Aorta (tissue), 5 donors: Measurements from ENCODE around the gene ANKS1B. TPM values are rescaled to one million over a fixed set of nuclear protein-coding genes. Genes with fewer than 3 reads are reported as not detected.
A peak's percentile ranks its signal among the peaks of the same experiment; 100 is the strongest.
"Not testable (repeated sequence)": the region's sequence is repeated elsewhere in the genome, so short reads cannot be mapped to it uniquely, and the experiment has no call there.

Experiments used
- ATAC-seq: fragments of 200-7000 bp; cut with Tn5 transposase; one replicate; pipeline ENCODE4 v1.9.1; 2022; ENCODE audit warnings: moderate library complexity; ENCODE audit not compliant: low FRiP score
- DNase-seq, 2 donors: peaks; one replicate each; pipeline ENCODE4 v3.0.0-alpha.2; 2020
- H3K27ac ChIP-seq, 2 donors: one replicate each; pipeline ENCODE4 v1.5.1; 2013; ENCODE audit warnings: low read length in 2 of 2, mild to moderate bottlenecking in 2 of 2, moderate library complexity in 2 of 2, control low read depth in 1 of 2, inconsistent platforms in 1 of 2, low read depth in 1 of 2
- H3K27me3 ChIP-seq, 2 donors: one replicate each; pipeline ENCODE4 v1.6.1; 2013; ENCODE audit warnings: control low read depth in 1 of 2, low read length in 1 of 2, mild to moderate bottlenecking in 1 of 2, moderate library complexity in 1 of 2; ENCODE audit not compliant: insufficient read depth in 2 of 2, control insufficient read depth in 1 of 2
- H3K36me3 ChIP-seq, 2 donors: one replicate each; pipeline ENCODE4 v1.6.1; 2013; ENCODE audit warnings: control low read depth in 1 of 2, low read length in 1 of 2, mild to moderate bottlenecking in 1 of 2; ENCODE audit not compliant: insufficient read depth in 2 of 2, control insufficient read depth in 1 of 2
- H3K4me1 ChIP-seq, 2 donors: one replicate each; pipeline ENCODE4 v1.6.1; 2013; ENCODE audit warnings: low read length in 2 of 2, control low read depth in 1 of 2, mild to moderate bottlenecking in 1 of 2, moderate library complexity in 1 of 2; ENCODE audit not compliant: insufficient read depth in 2 of 2, control insufficient read depth in 1 of 2
- H3K4me3 ChIP-seq, 2 donors: one replicate each; pipeline ENCODE4 v1.5.1; 2013; ENCODE audit warnings: low read length in 2 of 2, control low read depth in 1 of 2, mild to moderate bottlenecking in 1 of 2
- H3K9me3 ChIP-seq: one replicate; pipeline ENCODE4 v1.6.1; 2013; ENCODE audit warnings: mild to moderate bottlenecking, low read length; ENCODE audit not compliant: control insufficient read depth
- WGBS, 2 donors: extraction: QIAGEN DNeasy Blood & Tissue Kit; methylation state at CpG; one replicate each; pipeline ENCODE4 v1.1.7; 2013; 5-methylcytosine and 5-hydroxymethylcytosine counted together
- intact Hi-C, 2 donors: fragments of 100-400 bp; cut with DNase I; formaldehyde crosslinking; loops; one replicate each; pipeline versions ENCODE4 v1.14.2 to v1.15.0; 2022
- long read RNA-seq, 2 donors: library from polyadenylated mRNA; unstranded; transcript quantifications; one replicate each; pipeline ENCODE4 v2.0.0, GENCODE V29; 2020 to 2021
- polyA plus RNA-seq, 2 donors: library from polyadenylated mRNA; stranded (reverse); fragments of 200-250 nt; gene quantifications; one replicate each; pipeline ENCODE4 v1.2.3, GENCODE V29; 2013
- total RNA-seq, 2 donors: library from RNA; stranded (reverse); fragmentation: NEBNext Ultra II Directional; extraction: Animal tissue kit (Norgen Biotek cat#: 25700); gene quantifications; one replicate each; pipeline ENCODE4 v1.2.1, GENCODE V29; 2021
- donor health status: healthy with polysubstance abuse.
- donor health status: Bipolar disorder and iron deficiency.
- donor health status: DM: no; HTN: no; CAD: no.
- donor health status: DM: no; HTN: no; CAD: no.
- donor health status: DM: yes; HTN: yes; CAD: no.

ANKS1B gene
- total RNA-seq (10 to 100 TPM; 30.0 to 37.0 TPM), polyA plus RNA-seq (1 to 10 TPM; 3.0 to 5.7 TPM)
- long read RNA-seq, donor 1, partial matches to known transcripts = 0 of 18 reads
- long read RNA-seq, donor 1, other reads (novel, unspliced or antisense) = 18 of 18 reads
- long read RNA-seq, donor 2, partial matches to known transcripts = 0 of 13 reads
- long read RNA-seq, donor 2, other reads (novel, unspliced or antisense) = 13 of 13 reads

DNA sequence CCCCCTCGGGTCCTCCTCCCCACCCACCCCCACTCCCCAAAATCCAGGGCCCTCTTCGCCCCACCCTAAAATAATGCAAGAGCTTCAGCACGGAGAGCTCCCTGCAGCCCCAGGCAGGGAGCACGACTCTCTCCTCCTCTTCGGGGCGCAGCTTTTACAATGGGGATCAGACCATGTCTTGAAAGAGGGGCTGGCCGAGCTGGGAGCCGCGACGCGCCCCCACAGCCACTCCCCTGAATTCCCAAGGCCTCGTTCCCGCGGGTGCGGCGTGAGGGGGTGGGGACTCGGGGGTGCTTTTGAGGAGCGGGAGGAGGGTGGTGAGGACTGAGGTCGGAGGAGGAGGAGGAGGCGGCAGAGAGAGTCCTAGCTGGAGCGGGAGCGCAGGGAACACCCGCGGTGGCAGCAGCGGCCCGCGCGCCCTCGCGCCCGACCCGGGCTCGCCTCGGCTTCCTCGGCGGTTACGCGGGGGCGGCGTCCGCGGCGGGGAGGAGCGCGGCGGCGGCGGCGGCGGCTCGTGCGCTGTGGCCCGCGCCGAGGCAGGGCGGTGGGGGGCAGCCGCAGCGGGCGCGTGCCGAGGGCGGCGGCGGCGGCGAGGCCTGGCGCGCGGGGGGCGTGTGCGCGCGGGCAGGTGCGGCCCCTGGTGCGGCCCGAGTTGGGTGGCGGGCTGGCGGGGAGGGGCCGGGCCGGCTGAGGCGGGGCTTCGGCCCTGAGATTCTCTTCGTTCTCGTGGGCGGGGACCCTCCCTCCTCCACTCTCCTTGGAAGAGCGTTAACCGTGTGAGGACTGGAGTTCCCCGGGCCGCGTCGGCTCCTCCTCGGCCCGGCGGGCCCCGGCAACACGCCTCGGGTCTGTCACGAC lies at the start of gene ANKS1B:
Gene ANKS1B (minus strand): TSS at position 666 of the 858 bp plus-strand sequence. CDS start 699 bp downstream, outside the sequence.
- Histone ChIP-seq H3K27me3 (no peaks in the 10 kb centered on the region), H3K4me3 (peak within 1 kb of the TSS; percentile 53 to 92), H3K9me3 (no peaks in the 10 kb centered on the region), H3K4me1 (peaks cover 0 to 5% of the 10 kb centered on the region in 2 donors), H3K27ac (peak within 1 kb of the TSS in 1 of 2 donors; percentile 34), H3K36me3 (no peaks in the 10 kb centered on the region)
- WGBS, 2 donors = 1% methylated on average over 32 to 98 of the region's 98 CpGs
- ATAC-seq (peak; percentile 83), DNase-seq (peak; percentile 75 to 87)
- intact Hi-C loops = loop anchor here (5.0 to 10.0 kb wide), 3 partner anchors 72 to 172 kb away; no protein-coding TSS in a partner anchor

- no peaks in the 10 kb centered on the region for H3K4me1 ChIP-seq
- H3K27ac ChIP-seq = no peak overlapping the region
- no peaks in the 10 kb centered on the region for H3K27me3 ChIP-seq
- no peaks in the 10 kb centered on the region for H3K36me3 ChIP-seq
- no peak overlapping the region for H3K4me3 ChIP-seq
- ATAC-seq (no peak), DNase-seq (no peak)
- WGBS, 2 donors = 96 to 97% methylated on average over 2 of the region's 2 CpGs
- no peaks in the 10 kb centered on the region for H3K9me3 ChIP-seq
- intact Hi-C loops = no loop called here
Measured at GRCh38 chr12:100031836-100032235, 47.1 kb upstream of the ANKS1B start.

DNA sequence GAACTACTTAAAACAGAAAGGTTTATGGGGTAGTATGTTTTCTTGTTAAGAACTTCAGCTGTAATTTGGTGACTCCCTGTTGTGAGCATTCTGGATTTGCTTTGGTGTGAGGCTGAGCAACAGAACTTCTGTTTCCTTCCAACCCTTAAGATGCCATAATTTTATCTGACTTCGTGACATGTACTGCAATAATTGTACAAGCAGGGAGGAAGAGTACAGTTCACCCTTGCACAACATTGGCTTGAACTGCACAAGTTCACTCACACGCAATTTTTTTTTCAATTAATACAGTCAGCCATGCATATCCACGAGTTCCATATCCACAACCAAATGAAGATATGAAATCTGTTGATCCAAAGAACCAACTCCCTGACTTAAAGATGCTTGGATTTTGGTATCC lies 42.9 kb upstream of the ANKS1B start:
- Histone ChIP-seq H3K4me1 (no peaks in the 10 kb centered on the region), H3K4me3 (no peak overlapping the region), H3K27ac (no peak overlapping the region), H3K27me3 (no peaks in the 10 kb centered on the region), H3K9me3 (no peaks in the 10 kb centered on the region), H3K36me3 (no peaks in the 10 kb centered on the region)
- intact Hi-C loops = no loop called here
- 88 to 89% methylated on average over 3 of the region's 3 CpGs for WGBS, 2 donors
- ATAC-seq = no peak
- DNase-seq = no peak

DNA sequence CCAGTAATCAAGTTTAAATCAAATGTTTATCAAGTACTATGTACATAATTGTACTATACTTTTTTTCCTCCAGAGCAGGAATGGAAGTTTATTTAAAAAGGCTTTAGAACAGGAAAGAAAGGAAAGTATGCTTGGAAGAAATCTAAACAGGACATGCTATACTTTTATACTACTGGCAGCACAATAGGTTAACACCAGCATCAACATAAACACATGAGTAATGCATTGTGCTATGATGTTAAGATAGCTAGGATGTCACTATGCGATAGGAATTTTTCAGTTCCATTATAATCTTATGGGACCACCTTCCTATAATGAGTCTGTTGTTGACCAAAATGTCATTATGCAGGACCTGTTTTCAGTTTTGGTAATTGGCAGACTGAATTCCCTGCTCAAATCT lies 41.5 kb upstream of the ANKS1B start:
- 91 to 94% methylated on average over 1 of the region's 1 CpG for WGBS, 2 donors
- no peak for DNase-seq
- no peaks in the 10 kb centered on the region for H3K27me3 ChIP-seq
- no peak overlapping the region for H3K4me3 ChIP-seq
- no peaks in the 10 kb centered on the region for H3K36me3 ChIP-seq
- intact Hi-C loops = no loop called here
- H3K9me3 ChIP-seq = no peaks in the 10 kb centered on the region
- ATAC-seq = no peak
- no peak overlapping the region for H3K27ac ChIP-seq
- H3K4me1 ChIP-seq = no peaks in the 10 kb centered on the region

- Histone ChIP-seq H3K9me3 (no peaks in the 10 kb centered on the region), H3K4me1 (no peaks in the 10 kb centered on the region), H3K4me3 (no peak overlapping the region), H3K36me3 (no peaks in the 10 kb centered on the region), H3K27ac (no peak overlapping the region), H3K27me3 (no peaks in the 10 kb centered on the region)
- ATAC-seq (no peak), DNase-seq (no peak)
- WGBS, 2 donors = 73 to 93% methylated on average over 2 of the region's 2 CpGs
- intact Hi-C loops = no loop called here
Measured at GRCh38 chr12:100024974-100025555, 40.3 kb upstream of the ANKS1B start.

- Histone ChIP-seq H3K27ac (no peak overlapping the region), H3K4me1 (no peaks in the 10 kb centered on the region), H3K36me3 (no peaks in the 10 kb centered on the region), H3K27me3 (no peaks in the 10 kb centered on the region), H3K4me3 (no peak overlapping the region), H3K9me3 (no peaks in the 10 kb centered on the region)
- ATAC-seq (no peak), DNase-seq (no peak)
- intact Hi-C loops = no loop called here
- WGBS, 2 donors = 72 to 79% methylated on average over 1 of the region's 1 CpG
Measured at GRCh38 chr12:100020370-100020769, 35.6 kb upstream of the ANKS1B start.

DNA sequence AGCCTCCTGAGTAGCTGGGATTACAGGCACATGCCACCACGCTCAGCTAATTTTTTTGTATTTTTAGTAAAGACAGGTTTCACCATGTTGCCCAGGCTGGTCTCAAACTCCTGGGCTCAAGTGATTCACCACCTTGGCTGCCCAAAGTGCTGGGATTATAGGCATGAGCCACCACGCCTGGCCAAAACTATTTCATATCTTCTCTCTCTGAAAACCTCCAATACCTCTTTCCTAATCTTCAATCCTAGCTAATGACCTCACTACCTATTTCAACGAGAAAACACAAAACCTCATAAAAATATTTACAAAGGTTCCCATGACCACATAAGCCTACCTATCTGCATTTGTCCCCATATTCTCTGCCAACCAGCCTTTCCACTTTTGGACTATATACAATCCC lies 32.3 kb upstream of the ANKS1B start:
- H3K4me1 ChIP-seq = no peaks in the 10 kb centered on the region
- H3K27me3 ChIP-seq = no peaks in the 10 kb centered on the region
- H3K4me3 ChIP-seq = no peak overlapping the region
- intact Hi-C loops = no loop called here
- no peaks in the 10 kb centered on the region for H3K9me3 ChIP-seq
- no peak overlapping the region for H3K27ac ChIP-seq
- DNase-seq = no peak
- no peak for ATAC-seq
- H3K36me3 ChIP-seq = no peaks in the 10 kb centered on the region
- 69 to 84% methylated on average over 3 of the region's 3 CpGs for WGBS, 2 donors

DNA sequence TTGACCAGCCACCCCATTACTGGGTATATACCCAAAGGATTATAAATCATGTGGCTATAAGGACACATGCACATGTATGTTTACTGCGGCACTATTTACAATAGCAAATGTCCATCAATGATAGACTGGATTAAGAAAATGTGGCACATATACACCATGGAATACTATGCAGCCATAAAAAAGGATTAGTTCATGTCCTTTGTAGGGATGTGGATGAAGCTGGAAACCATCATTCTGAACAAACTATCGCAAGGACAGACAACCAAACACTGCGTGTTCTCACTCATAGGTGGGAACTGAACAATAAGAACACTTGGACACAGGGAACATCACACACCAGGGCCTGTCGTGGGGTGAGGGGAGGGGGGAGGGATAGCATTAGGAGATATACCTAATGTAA lies 31.6 kb upstream of the ANKS1B start:
- H3K27ac ChIP-seq, H3K4me1 ChIP-seq, DNase-seq, ATAC-seq, H3K36me3 ChIP-seq, intact Hi-C loops, H3K9me3 ChIP-seq, H3K4me3 ChIP-seq, H3K27me3 ChIP-seq: not testable (repeated sequence)
- WGBS, 2 donors = 94 to 95% methylated on average over 4 of the region's 4 CpGs
